ENCODE results near the gene DDX10.

DNA sequence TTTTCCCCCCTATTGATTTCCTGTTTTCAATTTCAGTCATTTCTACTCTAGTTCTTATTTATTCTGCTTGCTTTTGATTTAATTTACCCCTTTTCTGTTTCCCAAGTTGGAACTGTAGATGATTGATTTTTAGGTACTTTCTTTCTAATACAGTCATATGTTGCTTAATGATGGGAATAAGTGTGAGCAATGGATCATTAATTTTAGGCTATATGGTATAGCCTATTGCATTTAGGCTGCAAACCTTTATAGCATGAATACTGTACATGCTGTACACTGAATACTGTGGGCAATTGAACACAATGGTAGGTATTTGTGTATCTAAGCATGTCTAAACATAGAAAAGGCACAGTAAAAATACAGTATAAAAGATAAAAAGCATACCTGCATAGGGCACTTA is 44.9 kb downstream of the DDX10 start:
- TF ChIP-seq, protein P1, sequence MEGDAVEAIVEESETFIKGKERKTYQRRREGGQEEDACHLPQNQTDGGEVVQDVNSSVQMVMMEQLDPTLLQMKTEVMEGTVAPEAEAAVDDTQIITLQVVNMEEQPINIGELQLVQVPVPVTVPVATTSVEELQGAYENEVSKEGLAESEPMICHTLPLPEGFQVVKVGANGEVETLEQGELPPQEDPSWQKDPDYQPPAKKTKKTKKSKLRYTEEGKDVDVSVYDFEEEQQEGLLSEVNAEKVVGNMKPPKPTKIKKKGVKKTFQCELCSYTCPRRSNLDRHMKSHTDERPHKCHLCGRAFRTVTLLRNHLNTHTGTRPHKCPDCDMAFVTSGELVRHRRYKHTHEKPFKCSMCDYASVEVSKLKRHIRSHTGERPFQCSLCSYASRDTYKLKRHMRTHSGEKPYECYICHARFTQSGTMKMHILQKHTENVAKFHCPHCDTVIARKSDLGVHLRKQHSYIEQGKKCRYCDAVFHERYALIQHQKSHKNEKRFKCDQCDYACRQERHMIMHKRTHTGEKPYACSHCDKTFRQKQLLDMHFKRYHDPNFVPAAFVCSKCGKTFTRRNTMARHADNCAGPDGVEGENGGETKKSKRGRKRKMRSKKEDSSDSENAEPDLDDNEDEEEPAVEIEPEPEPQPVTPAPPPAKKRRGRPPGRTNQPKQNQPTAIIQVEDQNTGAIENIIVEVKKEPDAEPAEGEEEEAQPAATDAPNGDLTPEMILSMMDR (IDR thresholded peaks at IDR 0.05), result no peak
- TF ChIP-seq POLR2A (IDR thresholded peaks at IDR 0.05), result no peak

All from esophagus squamous epithelium (tissue), 4 donors.